ENCODE data around the gene SLC6A19.

SLC6A19 gene

GRCh38 chr5:1220831-1221230, 19.4 kb downstream of the SLC6A19 start:
- Histone ChIP-seq H3F3A (ENCODE audit: insufficient read depth) (no peaks in the 10 kb centered on the region), H3K9me3 (ENCODE audit: insufficient read depth, low read length) (no peaks in the 10 kb centered on the region), H3K79me2 (ENCODE audit: insufficient read depth, low read length) (no peaks in the 10 kb centered on the region), H3K9ac (ENCODE audit: low read length) (no peak overlapping the region), H3K27ac (ENCODE audit: low read depth, low read length) (no peak overlapping the region), H3K27me3 (ENCODE audit: low read length) (no peaks in the 10 kb centered on the region), H3K9me2 (replicated peaks; ENCODE audit: insufficient read depth, low read length) (no peaks in the 10 kb centered on the region), H3K4me3 (ENCODE audit: insufficient read depth, low read length, poor library complexity, severe bottlenecking) (no peak overlapping the region), H3K4me2 (ENCODE audit: low read depth, low read length, poor library complexity, severe bottlenecking) (no peak overlapping the region), H3K36me3 (ENCODE audit: low read length) (no peaks in the 10 kb centered on the region), H4K20me1 (ENCODE audit: low read depth, low read length) (no peaks in the 10 kb centered on the region), H2AFZ (ENCODE audit: low read depth, low read length, severe bottlenecking) (no peak overlapping the region)
- TF ChIP-seq CTCF (IDR thresholded peaks at IDR 0.05; ENCODE audit: insufficient read depth, low read length, poor library complexity, severe bottlenecking) (no peak), EZH2phosphoT487 (conservative IDR thresholded peaks at IDR 0.05; ENCODE audit: low read length) (no peak)

- Histone ChIP-seq H3K9me3 (ENCODE audit: insufficient read depth, low read length) (no peaks in the 10 kb centered on the region), H3K36me3 (ENCODE audit: low read length) (no peaks in the 10 kb centered on the region), H3K4me2 (ENCODE audit: low read depth, low read length, poor library complexity, severe bottlenecking) (no peak overlapping the region), H3F3A (ENCODE audit: insufficient read depth) (no peaks in the 10 kb centered on the region), H3K9me2 (replicated peaks; ENCODE audit: insufficient read depth, low read length) (no peaks in the 10 kb centered on the region), H3K27ac (ENCODE audit: low read depth, low read length) (no peak overlapping the region), H3K79me2 (ENCODE audit: insufficient read depth, low read length) (no peaks in the 10 kb centered on the region), H3K4me3 (ENCODE audit: insufficient read depth, low read length, poor library complexity, severe bottlenecking) (no peak overlapping the region), H3K27me3 (ENCODE audit: low read length) (no peaks in the 10 kb centered on the region), H2AFZ (ENCODE audit: low read depth, low read length, severe bottlenecking) (no peak overlapping the region), H3K9ac (ENCODE audit: low read length) (no peak overlapping the region), H4K20me1 (ENCODE audit: low read depth, low read length) (no peaks in the 10 kb centered on the region)
- no peak for TF ChIP-seq EZH2phosphoT487 (conservative IDR thresholded peaks at IDR 0.05; ENCODE audit: low read length)
- TF ChIP-seq CTCF (IDR thresholded peaks at IDR 0.05; ENCODE audit: insufficient read depth, low read length, poor library complexity, severe bottlenecking) = no peak
Observed at GRCh38 chr5:1221721-1222120, 20.3 kb downstream of the SLC6A19 start.

GRCh38 chr5:1222147-1222546, 20.8 kb downstream of the SLC6A19 start:
- H3K27me3 ChIP-seq (ENCODE audit: low read length) = no peaks in the 10 kb centered on the region
- H3K4me3 ChIP-seq (ENCODE audit: insufficient read depth, low read length, poor library complexity, severe bottlenecking) = no peak overlapping the region
- no peaks in the 10 kb centered on the region for H3F3A ChIP-seq (ENCODE audit: insufficient read depth)
- H3K4me2 ChIP-seq (ENCODE audit: low read depth, low read length, poor library complexity, severe bottlenecking) = no peak overlapping the region
- H3K9me3 ChIP-seq (ENCODE audit: insufficient read depth, low read length) = no peaks in the 10 kb centered on the region
- no peaks in the 10 kb centered on the region for H3K36me3 ChIP-seq (ENCODE audit: low read length)
- no peaks in the 10 kb centered on the region for H3K79me2 ChIP-seq (ENCODE audit: insufficient read depth, low read length)
- no peak for TF ChIP-seq CTCF (IDR thresholded peaks at IDR 0.05; ENCODE audit: insufficient read depth, low read length, poor library complexity, severe bottlenecking)
- TF ChIP-seq EZH2phosphoT487 (conservative IDR thresholded peaks at IDR 0.05; ENCODE audit: low read length) = no peak
- H3K27ac ChIP-seq (ENCODE audit: low read depth, low read length) = no peak overlapping the region
- no peaks in the 10 kb centered on the region for H4K20me1 ChIP-seq (ENCODE audit: low read depth, low read length)
- H3K9ac ChIP-seq (ENCODE audit: low read length) = no peak overlapping the region
- H2AFZ ChIP-seq (ENCODE audit: low read depth, low read length, severe bottlenecking) = no peak overlapping the region
- H3K9me2 ChIP-seq (replicated peaks; ENCODE audit: insufficient read depth, low read length) = no peaks in the 10 kb centered on the region

Data from SU-DHL-6 (cell line).